Articular chondrocyte of knee joint (primary cell): ENCODE measurements around the gene CREB3L4. TPM values are rescaled to one million over a fixed set of nuclear protein-coding genes. Genes with fewer than 3 reads are reported as not detected.

ENCODE experiments used
- small RNA-seq: library from RNA; depleted of rRNA; stranded (forward); fragments of <200 nt; gene quantifications from one replicate; pipeline ENCODE3, GENCODE V24; 2012
- total RNA-seq: library from RNA; depleted of rRNA; stranded (reverse); fragments of >200 nt; gene quantifications from 2 replicates; pipeline ENCODE4 v1.2.3, GENCODE V29; 2012

Gene CREB3L4
- total RNA-seq = 6.0 and 6.7 TPM in 2 replicates

GRCh38 chr1:153967107-153967999 lies at the start of gene CREB3L4:
TSS of gene CREB3L4 (plus strand) at chr1:153967902. CDS start at chr1:153968526, 624 bp downstream.

GRCh38 chr1:153922972-153923925 lies 44.5 kb upstream of the CREB3L4 start, which contains the start of gene GATAD2B:
TSS of gene GATAD2B (minus strand) at chr1:153922972. CDS start at chr1:153828347, 94,625 bp downstream.

GRCh38 chr1:153946622-153947241 lies 21.0 kb upstream of the CREB3L4 start, which contains the start of gene DENND4B:
TSS of gene DENND4B (minus strand) at chr1:153946718. CDS start at chr1:153944374, 2,344 bp downstream.

GRCh38 chr1:153958111-153958960 lies 9.4 kb upstream of the CREB3L4 start, which contains the start of gene CRTC2:
TSS of gene CRTC2 (minus strand) at chr1:153958612. CDS start at chr1:153958497, 115 bp downstream.

DNA sequence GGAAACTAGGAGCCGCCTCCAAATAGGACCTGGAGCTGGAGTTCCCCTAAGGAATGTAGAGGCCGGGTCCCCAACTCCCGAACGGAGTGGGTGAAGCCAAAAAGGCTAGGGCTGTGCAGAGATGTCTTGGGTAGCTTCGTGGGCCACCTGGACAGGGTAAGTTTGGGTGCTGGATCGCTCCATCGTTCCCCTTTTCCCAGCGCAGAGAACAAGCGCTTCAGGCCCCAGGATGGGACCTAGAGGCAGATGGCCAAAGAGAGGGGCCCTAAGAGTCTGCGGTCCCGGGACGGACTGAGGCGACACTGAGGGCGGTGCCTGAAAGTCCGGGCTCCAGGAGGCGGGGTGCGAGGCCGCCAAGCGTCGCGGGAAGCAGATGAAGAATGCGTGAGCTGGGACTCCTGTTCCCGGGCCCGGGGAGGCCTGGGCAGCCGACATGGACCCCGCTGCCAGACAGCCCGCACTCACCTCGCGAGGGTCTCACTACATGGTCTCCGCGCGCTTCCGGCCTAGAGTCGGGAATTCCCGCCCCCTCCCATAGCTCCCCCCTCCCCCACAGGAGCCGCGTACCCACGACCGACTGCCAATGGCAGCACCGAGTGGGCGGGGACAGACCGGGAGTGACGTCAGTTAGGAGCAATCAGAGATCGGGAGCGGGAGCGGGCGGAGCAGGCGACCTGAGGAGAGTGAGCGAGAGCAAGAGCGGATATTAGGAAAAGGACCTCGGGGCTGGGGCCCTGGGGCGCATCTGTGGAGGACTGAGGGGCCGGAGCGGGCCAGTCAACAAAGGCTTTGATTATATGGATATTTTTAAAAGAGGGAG lies 4.5 kb upstream of the CREB3L4 start, which contains the start of gene SLC39A1:
Gene SLC39A1 (minus strand): TSS at position 508 of the 820 bp plus-strand sequence. CDS start 822 bp downstream, outside the sequence.

DNA sequence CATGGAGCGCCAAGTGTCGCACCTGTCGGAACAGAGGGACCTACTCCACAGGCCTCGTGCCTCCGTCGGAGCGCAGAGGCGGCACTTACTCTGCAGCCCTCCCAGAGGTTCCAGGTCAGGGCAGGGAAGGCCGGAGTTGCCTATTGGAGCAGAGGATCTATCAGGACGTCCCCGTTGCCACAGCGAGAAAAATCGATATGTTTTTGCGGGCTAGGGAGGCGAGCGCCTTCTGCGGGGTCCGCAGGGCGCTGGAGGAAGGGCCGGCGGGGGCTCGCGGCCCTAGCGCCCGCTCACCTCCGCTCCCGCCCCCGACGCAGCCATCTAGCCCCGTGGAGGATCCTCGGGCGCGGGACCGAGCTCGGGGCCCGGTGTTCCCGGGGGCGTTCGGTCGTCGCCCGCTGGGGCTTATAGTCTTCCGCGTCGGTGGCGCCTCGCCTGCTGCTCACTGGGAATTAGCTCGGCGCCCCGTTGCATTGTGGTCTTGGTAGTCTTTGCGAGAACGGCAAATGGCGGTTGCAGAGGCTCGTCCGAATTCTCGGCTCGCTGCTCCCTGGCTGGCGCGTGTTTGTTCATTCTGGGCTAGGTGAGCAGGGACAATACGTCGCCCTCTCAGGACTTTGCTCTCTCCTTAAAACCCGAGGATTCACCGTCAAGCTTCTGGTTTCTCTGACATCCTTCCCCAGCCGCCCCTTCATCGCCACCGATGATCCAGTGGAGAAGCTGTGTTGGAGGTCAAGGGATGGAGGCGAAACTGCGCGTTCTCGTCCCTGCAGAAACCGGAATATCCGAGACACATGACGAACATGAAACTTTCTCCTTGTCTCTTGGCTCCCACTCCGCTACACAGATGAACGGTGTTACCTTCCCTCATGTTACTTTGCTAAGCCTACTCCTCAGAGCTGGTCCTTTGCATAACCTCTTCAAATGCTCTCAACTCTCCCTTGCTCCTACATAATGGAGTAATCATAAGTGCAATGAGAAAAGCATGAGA lies 9.8 kb downstream of the CREB3L4 start, which contains the start of gene JTB:
Gene JTB (minus strand): TSS at position 425 of the 991 bp plus-strand sequence. CDS start 422 bp downstream, at position 3.

GRCh38 chr1:153985941-153986761 lies 18.4 kb downstream of the CREB3L4 start, which contains the start of gene RAB13:
TSS of gene RAB13 (minus strand) at chr1:153986339. CDS start at chr1:153986236, 103 bp downstream.

DNA sequence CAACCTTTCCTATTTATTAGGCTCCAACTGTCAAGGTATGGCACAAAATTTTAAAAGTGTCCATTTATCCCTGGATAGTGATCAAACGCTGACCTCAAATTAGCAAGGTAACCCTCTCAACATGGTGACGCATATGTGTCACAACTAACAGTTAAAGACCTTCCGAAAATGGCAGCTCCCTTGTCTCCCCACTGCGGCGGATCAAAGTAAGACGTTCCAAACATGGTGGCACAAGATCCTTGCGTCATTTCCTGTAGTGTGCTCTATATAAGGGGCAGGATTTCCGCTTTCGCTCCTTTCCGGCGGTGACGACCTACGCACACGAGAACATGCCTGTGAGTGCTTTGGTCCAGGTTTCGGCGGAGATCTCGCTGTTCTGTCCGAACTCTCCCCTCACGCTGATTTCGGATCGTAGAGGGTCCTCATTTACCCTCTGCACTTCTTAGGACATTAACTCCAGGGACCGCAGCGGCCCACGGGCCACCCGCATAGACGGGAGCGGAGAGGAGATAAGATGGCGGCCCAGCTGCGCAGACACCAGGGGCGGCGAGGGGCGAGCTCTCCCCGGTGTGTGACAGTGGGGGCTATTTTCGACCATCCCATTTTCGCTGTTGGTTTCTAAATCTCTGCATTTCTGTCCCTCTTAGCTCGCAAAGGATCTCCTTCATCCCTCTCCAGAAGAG lies 22.9 kb downstream of the CREB3L4 start, which contains the start of gene RPS27:
Gene RPS27 (plus strand): TSS at position 295 of the 683 bp plus-strand sequence. CDS start 35 bp downstream, at position 330.

Small RNA genes lying within 50 kb of the gene (small RNA-seq; reads per million reads assigned to genes)
- gene MIR6737 = not detected

Other genes with a start within 250 kb of the CREB3L4 start
- gene INTS3, start 239.9 kb upstream of the CREB3L4 start, total RNA-seq = 40.5 and 43.0 TPM in 2 replicates
- 8.2 and 11.9 TPM in 2 replicates for gene SLC27A3, start 192.5 kb upstream of the CREB3L4 start, total RNA-seq
- 9.6 and 9.8 TPM in 2 replicates for gene GATAD2B, start 44.9 kb upstream of the CREB3L4 start, total RNA-seq
- gene DENND4B, start 21.2 kb upstream of the CREB3L4 start, total RNA-seq = 10.9 and 17.9 TPM in 2 replicates
- gene CRTC2, start 9.3 kb upstream of the CREB3L4 start, total RNA-seq = 5.4 and 6.0 TPM in 2 replicates
- 97.9 TPM in 2 replicates for gene SLC39A1, start 4.4 kb upstream of the CREB3L4 start, total RNA-seq
- 121 and 122 TPM in 2 replicates for gene JTB, start 9.8 kb downstream of the CREB3L4 start, total RNA-seq
- gene RAB13, start 18.4 kb downstream of the CREB3L4 start, total RNA-seq = 58.9 and 67.0 TPM in 2 replicates
- 1,523 and 1,552 TPM in 2 replicates for gene RPS27, start 22.9 kb downstream of the CREB3L4 start, total RNA-seq
- gene NUP210L, start 187.2 kb downstream of the CREB3L4 start, total RNA-seq = 0.52 and 0.86 TPM in 2 replicates
- 482 and 483 TPM in 2 replicates for gene TPM3, start 224.2 kb downstream of the CREB3L4 start, total RNA-seq
- gene CFAP141, start 238.4 kb downstream of the CREB3L4 start, total RNA-seq = not detected in 2 replicates